GM10266 (cell line): ENCODE results near the gene CCDC34.

Experiments used
- DNase-seq: peaks from one replicate; pipeline ENCODE4 v3.0.0; 2012; ENCODE audit errors: extremely low spot score
- CTCF ChIP-seq: IDR thresholded peaks from 2 replicates; pipeline ENCODE4 v1.5.1; 2012; ENCODE audit warnings: mild to moderate bottlenecking, low read depth; ENCODE audit not compliant: control insufficient read depth, insufficient read depth; ENCODE audit errors: missing control alignments

CCDC34 gene

DNA sequence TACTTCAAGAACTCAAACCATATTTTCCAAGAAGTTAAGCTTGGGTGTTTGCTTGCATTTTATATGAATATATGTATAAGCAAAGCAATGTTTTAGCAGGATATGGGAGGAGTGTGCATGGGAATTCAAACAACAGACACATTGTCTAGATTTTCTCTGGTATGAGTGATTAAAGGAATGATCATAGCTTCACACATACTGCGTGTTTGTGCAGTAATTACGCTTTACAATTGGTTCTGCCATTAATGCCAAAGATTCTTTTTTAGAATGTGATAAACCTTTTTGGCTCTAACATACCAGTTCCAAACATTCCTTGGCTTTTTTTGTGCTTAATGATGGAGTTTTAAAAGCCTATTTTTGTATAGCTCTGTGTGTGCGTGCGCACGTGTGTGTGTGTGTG is 54.0 kb downstream of the CCDC34 start:
- DNase-seq, result no peak
- no peak for TF ChIP-seq CTCF

DNA sequence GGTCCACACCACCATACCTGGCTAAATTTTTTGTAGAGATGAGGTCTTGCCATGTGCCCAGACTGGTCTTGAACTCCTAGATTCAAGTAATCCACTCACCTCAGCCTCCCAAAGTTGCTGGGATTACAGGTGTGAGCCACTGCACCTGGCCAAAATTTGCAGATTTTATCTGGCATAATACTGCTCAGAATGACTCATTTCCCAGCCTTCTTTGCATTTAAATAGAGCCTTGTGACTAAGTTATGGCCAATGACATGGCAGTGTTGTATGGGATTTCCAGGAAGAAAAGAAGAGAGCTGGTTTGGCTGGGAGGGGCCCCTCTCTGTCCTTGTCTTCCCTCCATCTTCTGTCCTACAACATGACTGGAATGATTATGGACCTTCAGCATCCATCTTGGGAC is 55.8 kb downstream of the CCDC34 start:
- no peak for DNase-seq

GRCh38 chr11:27305751-27306150 is 57.3 kb downstream of the CCDC34 start:
- no peak for DNase-seq
- TF ChIP-seq CTCF, result no peak

More for the DNA sequence above, 55.8 kb downstream of the CCDC34 start:
- no peak for TF ChIP-seq CTCF

DNA sequence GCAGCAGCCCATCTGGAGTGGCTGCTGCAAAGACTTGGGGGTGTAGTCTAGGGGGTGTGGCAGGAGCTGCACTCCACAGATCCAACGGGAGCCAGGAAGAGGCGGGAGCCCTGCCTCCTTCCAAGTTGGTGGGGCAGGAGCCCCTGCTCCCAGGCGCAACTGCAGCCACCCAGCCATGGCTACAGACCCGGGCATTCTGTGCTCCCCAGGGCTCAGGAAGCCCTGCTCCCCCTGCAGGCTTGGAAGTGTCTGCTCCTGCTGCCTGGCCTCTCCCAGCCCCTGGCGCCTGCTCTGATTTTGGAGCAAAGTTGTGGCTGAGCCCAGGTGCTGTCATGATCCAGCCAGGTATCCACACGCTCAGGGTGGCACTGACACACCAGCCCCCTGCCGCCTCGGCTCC is 58.5 kb downstream of the CCDC34 start:
- no peak for DNase-seq
- no peak for TF ChIP-seq CTCF

DNA sequence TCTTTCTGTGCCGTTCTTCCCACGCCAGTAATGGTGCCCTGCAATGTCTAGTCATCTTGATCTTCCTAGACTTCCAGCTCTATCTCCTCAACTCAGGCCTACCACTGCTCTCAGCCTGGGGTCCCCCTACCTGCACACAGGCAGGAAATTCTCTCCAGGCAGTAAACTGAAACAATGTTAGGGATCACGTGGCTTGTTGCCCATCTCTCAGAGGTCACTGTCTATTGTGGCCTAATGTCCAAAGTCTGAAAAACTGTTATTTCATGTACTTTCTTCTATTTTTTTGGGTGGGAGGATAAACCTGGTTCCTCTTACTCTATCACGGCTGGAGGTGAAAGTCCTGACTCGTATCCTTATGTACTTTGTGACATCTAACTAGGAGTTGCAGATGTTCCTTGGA is 59.1 kb downstream of the CCDC34 start:
- DNase-seq, result no peak
- no peak for TF ChIP-seq CTCF

GRCh38 chr11:27300974-27301373 is 62.0 kb downstream of the CCDC34 start:
- no peak for DNase-seq
- no peak for TF ChIP-seq CTCF

GRCh38 chr11:27297616-27298015 is 65.4 kb downstream of the CCDC34 start:
- no peak for TF ChIP-seq CTCF
- no peak for DNase-seq
